GM19351 (cell line): ENCODE measurements around the gene VPS26C.
"Not testable (repeated sequence)": the region's sequence is repeated elsewhere in the genome, so short reads cannot be mapped to it uniquely, and the experiment has no call there.

Experiments used
- ATAC-seq: cut with Tn5 transposase; IDR thresholded peaks from one replicate; pipeline ENCODE4 v1.9.1; 2021; ENCODE audit warnings: mild to moderate bottlenecking, moderate library complexity; ENCODE audit not compliant: unreplicated experiment

Gene VPS26C

DNA sequence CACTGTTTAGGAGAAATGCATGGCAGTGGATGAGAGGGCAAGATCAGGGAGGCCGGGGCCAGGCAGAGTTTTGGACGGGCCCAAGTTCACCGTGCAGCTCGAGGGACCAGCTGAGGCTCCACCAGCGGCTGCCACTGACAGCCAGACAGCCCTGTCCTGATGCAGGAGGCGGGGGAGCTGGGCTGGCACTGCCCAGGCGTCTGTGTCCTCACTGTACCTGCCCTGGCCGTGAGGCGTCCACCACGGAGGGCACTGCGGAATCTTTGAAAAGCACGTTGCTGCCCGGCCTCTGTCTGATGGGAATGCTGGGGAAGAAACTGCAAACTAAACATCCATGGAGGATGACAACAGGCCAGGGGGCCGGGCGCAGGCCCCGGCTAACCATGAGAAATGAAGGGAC is 35.5 kb downstream of the VPS26C start:
- no peak for ATAC-seq

DNA sequence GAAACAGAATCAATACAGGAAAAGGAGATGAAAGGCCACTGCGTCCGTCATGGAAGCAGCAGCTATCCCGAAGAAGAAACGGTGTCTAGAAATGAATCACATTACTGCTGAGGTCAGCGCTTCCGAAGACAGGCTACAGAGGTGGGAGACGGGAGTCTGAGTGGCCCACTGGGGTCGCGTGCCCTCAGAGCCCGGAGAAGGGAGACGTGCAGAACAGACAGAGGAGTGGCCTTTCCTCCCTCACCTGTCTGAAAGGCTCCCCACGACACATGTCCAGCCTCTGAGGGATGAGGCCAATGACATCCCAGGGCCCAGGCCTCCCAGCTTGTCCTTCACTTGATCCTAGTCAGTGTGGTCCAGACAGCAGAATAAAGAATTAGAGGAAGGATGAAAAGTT is 35.9 kb downstream of the VPS26C start:
- ATAC-seq = no peak

DNA sequence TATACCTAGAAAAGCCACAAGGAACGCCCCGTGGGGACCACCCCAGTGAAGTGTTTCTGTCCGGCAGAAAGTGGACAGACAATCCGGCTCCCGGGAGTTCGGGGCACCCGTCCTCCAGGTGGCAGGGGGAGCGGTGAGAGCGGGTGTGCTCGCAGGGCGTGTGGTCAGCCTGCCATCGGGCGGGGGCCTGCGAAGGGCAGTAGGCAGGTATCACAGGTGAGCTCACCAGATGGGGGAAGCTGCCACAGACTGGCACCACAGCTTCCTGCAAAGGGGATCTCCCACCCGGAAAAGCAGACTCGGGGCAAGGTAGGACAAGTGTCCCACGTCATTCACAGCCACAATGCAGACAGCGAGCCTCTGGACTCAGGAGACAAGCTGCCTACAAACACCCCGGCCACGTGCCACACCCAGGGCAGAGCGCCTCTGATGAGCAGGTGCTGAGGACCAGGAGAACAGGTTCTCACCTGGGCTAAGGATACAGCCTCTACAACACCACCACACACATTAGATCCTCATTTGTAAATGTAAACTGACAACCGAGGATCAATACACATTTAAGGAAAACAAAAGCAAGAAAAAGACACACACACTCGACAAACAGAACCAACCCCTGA is 36.4 kb downstream of the VPS26C start:
- ATAC-seq = no peak

DNA sequence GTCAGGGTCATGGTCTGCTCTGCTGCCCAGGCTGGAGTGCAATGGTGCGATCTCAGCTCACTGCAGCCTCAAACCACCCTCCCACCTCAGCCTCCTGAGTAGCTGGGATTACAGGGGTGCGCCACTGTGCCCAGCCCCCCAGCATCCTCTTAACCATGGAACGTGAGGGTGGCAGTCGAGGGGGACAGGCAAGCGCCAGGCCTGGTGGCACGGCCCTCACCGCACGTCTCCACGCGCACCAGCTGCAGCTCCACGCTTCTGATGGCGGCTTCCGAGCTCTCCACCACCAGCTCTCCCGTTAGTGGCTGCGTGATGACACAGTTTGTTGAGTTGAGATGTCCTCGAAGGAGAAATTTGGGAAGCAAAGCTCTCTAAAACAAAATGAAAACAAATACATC is 39.1 kb downstream of the VPS26C start:
- no peak for ATAC-seq

DNA sequence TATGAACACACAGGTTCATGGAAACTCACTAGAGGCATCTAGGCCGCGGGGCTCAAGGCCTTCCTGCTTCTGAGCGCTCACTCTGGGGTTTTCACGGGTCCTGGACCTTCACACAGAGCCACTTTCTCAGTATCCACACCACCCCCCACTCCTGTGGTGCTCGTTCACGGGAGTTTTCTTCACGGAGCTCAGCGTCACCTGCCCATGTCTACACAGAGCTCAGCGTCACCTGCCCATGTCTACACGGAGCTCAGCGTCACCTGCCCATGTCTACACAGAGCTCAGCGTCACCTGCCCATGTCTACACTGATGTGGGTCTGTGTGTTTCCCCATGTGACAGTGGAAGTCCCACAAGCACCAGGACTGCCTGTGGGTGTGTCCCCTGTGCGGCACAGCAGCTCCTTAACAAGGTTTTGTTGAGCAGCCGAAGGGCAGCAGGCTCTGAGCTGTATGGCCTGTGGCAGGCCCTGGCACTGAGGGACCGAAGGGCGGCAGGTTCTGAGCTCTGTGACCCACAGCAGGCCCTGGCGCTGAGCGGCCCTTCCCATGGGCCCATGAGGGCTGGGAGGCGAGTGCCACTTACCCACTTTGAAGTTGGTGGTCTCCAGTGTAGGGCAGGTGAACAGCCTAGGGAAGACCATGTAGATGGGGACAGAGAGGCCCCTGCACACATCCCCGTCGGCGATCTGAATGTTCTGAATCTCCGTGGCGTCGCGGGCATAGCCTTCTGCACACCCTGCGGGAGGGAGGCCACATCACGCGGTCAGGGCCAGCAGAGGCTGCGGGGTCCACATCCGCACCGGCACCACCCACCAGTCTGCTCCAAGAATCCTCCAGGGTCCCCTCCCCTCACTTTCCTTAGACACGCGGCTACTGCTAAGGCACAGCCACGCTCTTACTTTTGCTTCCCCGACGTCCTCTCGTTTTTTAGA is 39.8 kb downstream of the VPS26C start:
- no peak for ATAC-seq

DNA sequence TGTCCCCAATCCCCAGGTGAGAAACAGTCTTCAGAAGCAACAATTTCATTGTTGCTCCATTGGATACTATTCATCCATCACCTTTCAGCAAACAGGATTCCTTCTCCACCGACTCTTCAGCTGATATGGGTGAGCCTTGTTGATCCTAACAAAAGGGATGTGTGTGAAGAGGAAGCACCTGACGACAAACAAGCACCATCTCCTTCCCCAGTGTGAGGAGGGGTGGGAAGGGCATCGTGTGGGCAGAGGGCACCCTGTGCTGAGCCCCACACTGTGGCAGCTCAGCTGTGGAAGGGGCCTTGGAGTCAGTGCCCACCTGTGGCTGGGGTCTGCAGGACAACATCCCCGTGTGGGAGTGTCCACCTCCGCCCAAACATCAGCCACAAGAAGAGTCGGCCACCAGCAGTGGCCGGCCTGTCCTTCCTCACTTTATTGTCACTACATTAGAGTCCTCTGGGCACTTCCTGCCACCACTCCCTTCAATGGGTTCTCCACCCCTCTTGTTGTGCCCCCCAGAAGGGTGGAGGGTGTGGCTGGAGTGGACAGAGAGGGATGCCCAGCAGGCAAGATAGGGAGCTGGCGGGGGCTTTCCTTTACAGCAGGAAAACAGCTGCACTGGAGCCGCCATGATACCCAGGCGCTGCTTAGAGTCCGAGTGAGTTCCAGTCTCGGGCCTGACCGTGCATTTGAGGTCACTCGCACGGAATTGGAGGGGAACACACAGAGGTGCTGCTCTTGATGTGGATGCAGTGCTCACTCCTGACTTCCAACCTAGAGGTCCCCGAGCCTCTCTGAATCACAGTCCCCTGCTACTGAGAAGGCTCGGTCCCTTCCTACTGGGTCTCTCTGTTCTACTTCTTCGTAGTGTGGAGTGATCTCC is 40.9 kb downstream of the VPS26C start:
- ATAC-seq = no peak

DNA sequence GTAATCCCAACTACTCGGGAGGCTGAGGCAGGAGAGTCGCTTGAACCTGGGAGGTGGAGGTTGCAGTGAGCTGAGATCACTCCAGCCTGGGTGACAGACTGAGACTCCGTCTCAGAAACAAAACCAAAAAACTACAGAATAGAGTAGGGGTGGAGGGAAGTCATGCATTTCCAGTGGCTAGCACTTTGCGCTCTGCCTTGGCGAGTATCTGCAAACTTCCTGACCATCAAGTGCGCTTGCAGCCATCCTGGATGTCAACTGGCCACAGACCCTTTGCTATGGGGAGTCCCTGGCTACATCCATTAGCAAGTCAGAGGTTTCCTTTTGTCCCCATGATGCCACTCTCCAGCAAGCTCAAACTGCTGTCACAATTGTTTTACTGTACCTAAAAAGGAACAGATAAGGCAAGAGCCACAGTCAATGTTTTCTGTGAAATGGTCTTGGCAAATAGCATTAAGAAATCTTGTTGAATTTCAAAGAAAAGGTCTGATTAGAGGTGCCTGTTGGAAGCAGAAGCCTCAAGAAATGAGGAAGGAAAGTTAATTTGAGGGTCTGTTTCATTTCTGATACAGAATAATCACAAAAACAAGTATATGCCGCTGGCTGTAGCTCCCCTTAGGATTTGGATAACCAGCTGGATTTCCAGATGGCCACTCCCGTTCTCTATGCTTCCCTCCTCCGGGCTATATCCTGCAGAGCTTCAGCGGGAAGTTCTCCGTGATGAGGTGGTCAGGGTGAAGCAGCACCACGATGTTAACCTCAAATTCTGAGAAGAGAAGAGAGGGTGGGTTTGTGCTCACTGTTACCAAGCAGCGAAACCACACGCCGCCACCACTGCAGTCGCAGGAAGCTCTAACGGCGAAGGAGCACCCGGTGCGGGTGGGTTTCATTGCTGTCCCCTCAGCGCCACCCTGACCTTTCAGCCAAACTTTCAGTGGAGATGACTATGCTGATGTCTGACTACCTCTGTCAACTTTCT is 42.0 kb downstream of the VPS26C start:
- ATAC-seq = no peak

DNA sequence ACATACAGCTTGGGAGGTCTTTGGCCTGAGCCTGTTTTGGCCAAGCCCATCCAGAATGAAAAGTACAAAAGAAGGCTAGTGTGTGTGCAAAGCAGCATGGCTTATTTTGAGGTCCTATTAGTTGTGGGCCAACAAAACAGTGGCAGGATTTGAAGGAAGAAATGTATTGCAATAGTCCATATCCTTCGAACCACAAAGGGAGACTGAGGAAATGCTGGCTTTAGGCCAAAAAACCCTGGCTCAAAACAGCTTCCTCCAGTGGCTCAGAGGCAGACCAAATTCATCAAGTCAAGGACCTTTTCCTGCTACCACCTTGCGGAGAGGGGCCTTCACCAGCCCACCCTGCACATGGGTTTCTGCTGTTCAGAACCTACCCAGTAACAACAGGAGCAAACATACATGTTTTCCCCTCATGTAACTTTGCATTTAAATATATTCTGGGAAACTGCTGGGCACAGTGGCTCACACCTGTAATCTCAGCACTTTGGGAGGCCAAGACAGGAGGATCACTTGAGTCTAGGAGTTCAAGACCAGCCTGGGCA is 43.3 kb downstream of the VPS26C start:
- ATAC-seq = no peak

DNA sequence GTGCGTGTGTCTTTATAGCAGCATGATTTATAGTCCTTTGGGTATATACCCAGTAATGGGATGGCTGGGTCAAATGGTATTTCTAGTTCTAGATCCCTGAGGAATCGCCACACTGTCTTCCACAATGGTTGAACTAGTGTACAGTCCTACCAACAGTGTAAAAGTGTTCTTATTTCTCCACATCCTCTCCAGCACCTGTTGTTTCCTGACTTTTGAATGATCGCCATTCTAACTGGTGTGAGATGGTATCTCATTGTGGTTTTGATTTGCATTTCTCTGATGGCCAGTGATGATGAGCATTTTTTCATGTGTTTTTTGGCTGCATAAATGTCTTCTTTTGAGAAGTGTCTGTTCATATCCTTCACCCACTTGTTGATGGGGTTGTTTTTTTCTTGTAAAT is 44.9 kb downstream of the VPS26C start:
- ATAC-seq = not testable (repeated sequence)

DNA sequence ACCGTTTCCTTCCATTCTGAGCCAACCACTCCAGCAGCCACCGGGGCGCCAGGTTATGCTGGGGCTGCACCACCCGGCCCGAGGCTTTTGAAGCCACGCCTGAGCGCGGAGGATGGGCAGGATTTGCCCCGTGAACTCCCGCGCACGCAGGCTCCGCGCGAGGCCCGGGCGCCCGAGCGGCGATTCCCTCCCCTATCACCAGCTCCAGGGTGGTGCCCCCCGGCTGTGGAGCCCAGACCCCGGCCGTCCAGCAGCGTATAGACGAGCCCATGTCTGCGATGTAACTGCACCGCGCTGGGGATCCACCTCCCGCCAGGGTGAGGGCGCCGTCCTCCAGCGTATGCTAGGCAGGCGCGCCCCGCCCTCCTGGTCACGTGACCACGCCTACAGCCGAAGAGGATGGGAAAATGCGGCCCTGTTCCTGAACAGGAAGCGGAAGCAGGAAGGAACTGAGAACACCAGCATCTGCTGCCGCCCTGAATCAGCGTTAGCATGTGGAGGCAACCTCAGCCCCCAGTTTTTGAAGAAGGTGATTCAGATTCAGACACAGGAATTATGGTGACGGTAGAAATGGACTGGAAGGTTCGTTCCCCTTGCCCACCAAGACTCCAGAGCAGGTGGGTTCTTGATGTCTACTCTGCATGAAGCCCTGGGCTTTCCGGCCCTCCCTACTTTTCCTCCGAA is 46.0 kb downstream of the VPS26C start:
- peak; percentile 85 for ATAC-seq

DNA sequence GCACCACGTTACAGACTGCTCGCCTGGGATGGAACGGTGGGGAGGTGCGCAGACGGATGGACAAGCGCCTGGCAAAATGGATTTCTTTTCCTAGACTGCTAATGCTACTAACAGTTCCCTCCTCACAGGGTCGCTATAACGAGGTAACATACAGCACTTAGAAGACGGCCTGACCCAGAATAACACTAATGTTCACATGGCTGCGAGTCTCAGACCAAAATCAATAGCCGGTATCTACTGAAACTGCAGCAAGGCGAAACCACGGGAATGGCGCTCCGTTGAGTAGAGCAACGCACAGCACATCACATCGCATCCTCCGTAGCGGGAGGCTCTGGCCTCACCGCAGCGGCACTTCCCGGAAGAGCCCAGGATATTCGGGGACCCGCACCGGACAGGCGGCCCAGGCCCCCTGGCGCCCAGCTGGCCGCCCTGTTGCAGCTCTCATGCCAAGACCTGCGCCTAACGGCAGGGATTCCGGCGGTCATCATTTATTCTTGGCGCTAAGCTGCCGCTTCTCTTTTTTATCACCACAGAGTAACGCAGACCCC is 46.6 kb downstream of the VPS26C start:
- peak; percentile 36 for ATAC-seq

DNA sequence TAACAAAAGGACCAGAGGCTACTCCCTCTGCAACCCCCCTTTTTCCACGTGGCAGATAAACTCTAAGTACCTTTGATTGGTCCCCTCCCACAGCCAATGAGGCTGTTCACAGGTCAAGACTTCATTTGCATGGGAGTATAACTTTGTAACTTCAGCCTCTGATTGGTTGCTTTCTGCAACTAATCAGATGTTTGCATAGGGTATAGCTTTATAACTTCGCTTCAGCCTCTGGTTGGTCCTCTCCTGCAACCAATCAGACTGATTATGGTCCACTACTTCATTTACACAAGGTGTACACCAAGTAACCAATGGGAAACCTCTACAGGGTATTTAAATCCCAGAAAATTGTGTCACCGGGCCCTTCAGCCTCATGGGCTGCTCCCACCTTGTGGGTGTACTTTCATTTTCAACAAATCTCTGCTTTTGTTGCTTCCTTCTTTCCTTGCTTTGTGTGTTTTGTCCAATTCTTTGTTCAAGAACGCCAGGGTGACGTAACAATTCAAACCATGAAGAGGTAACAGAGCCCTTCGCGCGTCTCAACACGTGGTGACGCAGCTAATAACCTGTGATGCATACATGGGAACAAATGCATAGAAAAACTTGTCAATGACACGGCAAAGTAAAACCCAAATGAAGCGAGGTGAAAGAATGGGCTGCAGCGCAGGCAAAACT is 47.2 kb downstream of the VPS26C start:
- ATAC-seq = no peak

DNA sequence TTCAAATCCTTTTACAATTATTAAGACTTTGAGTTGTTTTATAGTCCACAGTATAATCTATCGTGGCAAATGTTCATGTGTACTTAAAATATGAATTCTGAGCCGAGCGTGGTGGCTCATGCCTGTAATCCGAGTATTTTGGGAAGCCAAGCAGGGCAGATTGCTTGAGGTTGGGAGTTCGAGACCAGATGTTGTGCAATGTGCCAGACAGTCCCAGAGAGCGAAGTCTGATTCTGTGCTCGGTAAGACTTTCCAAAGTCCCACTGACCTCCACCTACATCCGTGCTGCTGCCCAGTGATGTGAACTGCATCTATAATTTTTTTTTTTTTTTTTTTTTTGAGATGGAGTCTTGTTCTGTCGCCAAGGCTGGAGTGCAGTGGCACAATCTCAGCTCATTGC is 52.2 kb downstream of the VPS26C start:
- ATAC-seq = no peak

DNA sequence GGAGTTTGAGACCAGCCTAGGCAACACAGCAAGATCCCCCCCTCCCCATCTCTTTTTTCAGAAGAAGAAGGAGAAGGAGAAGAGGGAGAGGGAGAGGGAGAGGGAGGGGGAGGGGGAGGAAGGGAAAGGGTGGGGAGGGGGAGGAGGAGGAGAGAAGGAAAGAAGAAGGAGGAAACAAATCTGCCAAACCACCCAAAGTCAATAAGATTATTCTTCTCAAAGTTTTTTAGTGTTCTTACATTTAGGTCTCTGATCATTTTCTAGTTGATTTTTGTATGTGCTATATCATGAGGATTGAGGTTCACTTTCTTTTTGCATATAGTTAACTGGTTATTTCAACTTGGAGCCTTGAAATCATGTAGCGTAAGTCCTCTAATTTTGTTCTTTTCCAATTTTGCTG is 56.3 kb downstream of the VPS26C start:
- no peak for ATAC-seq

DNA sequence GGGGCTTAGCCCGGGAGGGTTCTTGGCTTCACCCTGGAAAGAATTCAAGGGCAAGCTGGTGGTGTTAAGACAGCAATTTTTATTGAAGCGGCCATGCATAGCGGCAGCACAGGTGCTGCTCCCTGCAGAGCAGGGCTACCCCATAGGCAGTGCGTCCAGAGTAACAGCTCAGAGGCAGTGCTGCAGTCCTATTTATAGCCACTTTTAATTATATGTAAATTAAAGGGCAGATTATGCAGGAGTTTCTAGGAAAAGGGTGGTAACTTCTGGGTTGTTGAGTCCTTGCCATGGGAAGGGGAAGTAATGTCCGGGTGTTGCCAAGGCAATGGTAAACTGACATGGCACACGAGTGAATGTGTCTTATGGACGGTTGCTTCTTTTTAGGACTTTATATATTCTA is 57.0 kb downstream of the VPS26C start:
- no peak for ATAC-seq

DNA sequence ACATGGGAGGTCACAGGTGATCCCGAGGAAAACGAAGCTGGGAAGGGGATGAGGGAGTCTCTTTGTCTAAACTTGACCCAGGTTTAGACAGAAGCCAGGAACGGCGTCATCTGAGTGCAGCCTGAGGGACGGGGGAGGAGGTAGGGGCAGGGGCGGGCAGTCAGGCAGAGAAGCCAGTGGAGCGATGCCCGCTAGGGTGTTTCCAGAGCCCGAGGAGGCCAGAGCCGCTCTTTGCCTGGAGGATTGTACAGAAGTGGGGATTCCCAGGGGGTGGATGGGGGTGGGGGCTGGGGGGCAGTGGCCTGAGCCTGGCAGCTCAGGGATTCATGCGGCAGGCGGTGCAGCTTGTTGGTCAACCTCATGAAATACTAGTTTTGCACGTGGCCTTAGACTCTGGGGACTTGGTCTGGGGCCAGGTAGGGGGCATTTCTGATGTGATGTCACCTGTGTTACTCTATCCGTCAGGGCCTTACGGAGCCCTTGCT is 58.4 kb downstream of the VPS26C start:
- ATAC-seq = peak; percentile 33

DNA sequence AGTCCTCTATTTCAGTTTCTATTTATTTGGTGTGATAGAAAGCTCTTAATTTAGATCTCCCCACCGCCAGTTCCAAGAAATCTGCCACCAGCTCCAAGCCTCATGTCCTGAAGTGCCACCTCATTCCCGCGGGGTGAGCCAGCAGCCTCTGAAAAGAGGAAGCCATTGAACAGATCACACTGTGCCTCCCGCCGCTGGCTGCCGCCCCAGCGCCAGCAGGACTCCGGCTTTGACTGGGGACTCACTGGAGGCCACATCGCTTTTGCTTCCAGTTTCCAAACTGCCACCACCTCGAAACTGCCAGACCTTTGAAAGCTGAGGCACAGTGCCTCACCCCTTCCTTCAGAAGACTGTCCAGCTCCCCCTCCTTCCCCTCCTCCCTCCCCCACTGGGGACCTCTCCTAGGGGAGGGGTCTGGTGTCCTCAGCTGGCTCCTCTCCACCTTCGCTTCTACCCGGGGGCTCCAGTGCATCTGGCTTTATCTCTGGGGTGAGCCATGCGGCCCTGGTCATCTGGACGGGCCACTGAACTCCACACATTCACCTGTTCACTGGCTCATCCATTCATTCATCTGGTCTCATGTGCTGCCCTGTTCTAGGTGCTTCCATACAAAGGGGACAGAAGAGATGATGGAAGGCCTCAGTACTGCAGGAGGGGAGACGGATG is 58.9 kb downstream of the VPS26C start:
- ATAC-seq = peak; percentile 60
